ENCODE measurements around the gene PHIP.

GRCh38 chr6:79048611-79049010 lies 29.4 kb downstream of the PHIP start:
- TF ChIP-seq, protein P1, sequence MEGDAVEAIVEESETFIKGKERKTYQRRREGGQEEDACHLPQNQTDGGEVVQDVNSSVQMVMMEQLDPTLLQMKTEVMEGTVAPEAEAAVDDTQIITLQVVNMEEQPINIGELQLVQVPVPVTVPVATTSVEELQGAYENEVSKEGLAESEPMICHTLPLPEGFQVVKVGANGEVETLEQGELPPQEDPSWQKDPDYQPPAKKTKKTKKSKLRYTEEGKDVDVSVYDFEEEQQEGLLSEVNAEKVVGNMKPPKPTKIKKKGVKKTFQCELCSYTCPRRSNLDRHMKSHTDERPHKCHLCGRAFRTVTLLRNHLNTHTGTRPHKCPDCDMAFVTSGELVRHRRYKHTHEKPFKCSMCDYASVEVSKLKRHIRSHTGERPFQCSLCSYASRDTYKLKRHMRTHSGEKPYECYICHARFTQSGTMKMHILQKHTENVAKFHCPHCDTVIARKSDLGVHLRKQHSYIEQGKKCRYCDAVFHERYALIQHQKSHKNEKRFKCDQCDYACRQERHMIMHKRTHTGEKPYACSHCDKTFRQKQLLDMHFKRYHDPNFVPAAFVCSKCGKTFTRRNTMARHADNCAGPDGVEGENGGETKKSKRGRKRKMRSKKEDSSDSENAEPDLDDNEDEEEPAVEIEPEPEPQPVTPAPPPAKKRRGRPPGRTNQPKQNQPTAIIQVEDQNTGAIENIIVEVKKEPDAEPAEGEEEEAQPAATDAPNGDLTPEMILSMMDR (IDR thresholded peaks at IDR 0.05; ENCODE audit: low read depth, low read length) = peak; percentile 52
- TF ChIP-seq, protein P2, sequence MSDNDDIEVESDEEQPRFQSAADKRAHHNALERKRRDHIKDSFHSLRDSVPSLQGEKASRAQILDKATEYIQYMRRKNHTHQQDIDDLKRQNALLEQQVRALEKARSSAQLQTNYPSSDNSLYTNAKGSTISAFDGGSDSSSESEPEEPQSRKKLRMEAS (IDR thresholded peaks at IDR 0.05; ENCODE audit: low read depth, low read length) = no peak
- no peak for TF ChIP-seq POLR2A (IDR thresholded peaks at IDR 0.05; ENCODE audit: extremely low read depth, insufficient read length)
